ENCODE data around the gene ASB13.

Gene ASB13

DNA sequence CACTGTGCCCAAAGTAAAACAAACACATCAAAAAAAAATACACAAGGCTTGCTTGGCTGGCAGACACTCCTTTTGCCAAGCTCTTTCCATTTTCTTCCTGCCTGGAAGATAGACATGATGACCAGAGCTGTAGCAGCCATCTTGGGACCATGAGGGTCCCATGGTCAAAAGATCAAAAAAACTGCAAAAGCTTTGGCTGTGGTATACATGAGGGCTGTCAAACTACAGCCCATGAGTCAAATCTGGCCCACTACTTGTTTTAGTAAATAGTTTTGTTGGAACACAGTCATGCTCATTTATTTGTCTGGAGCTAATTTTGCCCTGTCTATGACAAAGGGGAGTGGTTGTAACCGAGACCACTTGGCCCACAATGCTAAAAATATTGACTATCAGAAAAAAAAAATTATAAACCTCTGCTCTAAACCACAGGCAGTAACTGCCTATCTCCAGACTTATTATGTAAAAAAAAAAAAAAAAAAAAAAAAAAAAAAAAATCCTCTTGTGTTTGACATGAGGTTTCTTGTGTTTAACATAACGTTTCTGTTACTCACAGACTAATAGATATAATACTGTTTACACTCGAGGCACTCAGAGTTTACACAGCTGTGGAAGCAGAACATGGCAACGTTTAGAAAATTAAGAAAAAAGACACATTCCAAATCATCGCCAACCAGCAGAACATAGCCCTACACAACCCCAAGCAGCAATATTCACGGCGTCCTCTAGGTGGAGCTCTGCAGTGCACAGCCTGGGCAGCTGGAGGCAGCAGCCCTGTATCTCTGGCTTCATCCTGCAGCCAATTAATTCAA, 36.9 kb downstream of the ASB13 start:
- TF ChIP-seq, protein P1, sequence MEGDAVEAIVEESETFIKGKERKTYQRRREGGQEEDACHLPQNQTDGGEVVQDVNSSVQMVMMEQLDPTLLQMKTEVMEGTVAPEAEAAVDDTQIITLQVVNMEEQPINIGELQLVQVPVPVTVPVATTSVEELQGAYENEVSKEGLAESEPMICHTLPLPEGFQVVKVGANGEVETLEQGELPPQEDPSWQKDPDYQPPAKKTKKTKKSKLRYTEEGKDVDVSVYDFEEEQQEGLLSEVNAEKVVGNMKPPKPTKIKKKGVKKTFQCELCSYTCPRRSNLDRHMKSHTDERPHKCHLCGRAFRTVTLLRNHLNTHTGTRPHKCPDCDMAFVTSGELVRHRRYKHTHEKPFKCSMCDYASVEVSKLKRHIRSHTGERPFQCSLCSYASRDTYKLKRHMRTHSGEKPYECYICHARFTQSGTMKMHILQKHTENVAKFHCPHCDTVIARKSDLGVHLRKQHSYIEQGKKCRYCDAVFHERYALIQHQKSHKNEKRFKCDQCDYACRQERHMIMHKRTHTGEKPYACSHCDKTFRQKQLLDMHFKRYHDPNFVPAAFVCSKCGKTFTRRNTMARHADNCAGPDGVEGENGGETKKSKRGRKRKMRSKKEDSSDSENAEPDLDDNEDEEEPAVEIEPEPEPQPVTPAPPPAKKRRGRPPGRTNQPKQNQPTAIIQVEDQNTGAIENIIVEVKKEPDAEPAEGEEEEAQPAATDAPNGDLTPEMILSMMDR (IDR thresholded peaks at IDR 0.05; ENCODE audit: low read depth, low read length, missing control alignments) = peak; percentile 79
- H3K4me3 ChIP-seq (ENCODE audit: low read depth, low read length) = no peak overlapping the region
- in situ Hi-C loops (cut with HindIII; ENCODE audit: low sequenced_read_pairs) = loop anchor here (5.0 kb wide), 1 partner anchor 43 kb away; no protein-coding TSS in a partner anchor
- DNase-seq (ENCODE audit: low read depth) = peak; percentile 32

DNA sequence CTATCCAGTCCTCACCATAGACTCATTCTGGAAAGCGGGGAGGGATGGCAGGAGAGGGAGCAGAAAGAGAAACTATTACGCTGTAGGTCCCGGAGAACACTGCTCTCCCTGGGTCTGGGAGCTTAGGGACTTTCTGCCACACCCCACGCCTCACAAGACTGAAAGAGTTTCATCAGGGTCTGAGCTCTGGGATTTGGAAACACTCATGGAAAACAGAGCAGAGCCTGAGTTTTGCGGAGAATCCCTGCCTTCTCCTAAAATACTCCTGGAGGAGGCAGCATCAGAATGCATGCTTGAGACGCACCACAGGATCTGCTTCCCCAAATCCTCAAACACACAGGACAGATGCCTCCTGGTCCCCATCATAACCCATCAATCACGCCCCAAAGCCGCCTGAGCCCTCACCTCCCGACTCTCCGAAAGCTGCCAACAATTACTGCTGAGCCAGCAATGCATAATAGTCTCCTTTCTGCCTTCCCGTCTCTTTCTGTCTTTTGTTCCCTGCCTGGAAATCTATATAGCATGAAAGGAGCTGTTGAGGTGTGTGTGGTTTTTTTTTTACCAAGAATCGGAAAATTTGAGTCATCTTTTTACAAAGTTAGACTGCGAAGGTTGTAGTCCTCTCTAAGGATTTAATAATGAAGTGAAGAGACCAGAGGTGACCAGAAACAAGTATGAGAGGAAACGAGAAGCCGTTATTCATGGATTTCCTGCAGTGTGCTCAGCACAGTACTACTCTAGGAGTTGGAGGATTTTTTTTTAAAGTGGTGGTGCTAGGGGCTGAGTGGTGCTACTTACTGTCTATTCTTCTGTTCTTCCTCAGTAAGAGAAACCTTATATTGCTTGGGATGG, 37.7 kb downstream of the ASB13 start:
- TF ChIP-seq, protein P1 (IDR thresholded peaks at IDR 0.05; ENCODE audit: low read depth, low read length, missing control alignments) = no peak
- in situ Hi-C loops (cut with HindIII; ENCODE audit: low sequenced_read_pairs) = no loop called here
- no peak overlapping the region for H3K4me3 ChIP-seq (ENCODE audit: low read depth, low read length)
- DNase-seq (ENCODE audit: low read depth) = peak; percentile 63

GRCh38 chr10:5627486-5628044, 38.8 kb downstream of the ASB13 start:
- TF ChIP-seq, protein P1 (IDR thresholded peaks at IDR 0.05; ENCODE audit: low read depth, low read length, missing control alignments) = no peak
- DNase-seq (ENCODE audit: low read depth) = no peak
- in situ Hi-C loops (cut with HindIII; ENCODE audit: low sequenced_read_pairs) = no loop called here
- H3K4me3 ChIP-seq (ENCODE audit: low read depth, low read length) = no peak overlapping the region

GRCh38 chr10:5625992-5626777, 40.2 kb downstream of the ASB13 start:
- TF ChIP-seq, protein P1 (IDR thresholded peaks at IDR 0.05; ENCODE audit: low read depth, low read length, missing control alignments) = no peak
- DNase-seq (ENCODE audit: low read depth) = no peak

DNA sequence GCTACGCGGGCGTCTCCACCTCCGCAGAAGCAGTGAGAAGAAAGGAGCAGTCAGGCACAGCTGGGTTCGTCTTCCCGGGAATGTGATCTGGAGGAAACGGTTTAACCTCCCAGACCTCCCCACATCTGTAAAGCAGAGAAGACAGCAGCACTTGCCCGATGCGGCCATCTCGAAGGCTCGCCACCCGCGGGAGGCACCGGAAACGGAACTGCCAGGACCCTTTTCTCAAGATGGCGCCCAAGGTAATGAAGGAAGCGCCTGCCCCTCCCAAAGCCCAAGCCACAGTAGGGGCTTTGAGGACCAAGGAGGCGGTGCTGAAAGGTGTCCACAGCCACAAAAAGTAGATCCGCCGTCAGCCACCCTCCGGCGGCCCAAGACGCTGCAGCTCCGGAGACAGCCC, 41.7 kb downstream of the ASB13 start:
- DNase-seq (ENCODE audit: low read depth) = no peak
- in situ Hi-C loops (cut with HindIII; ENCODE audit: low sequenced_read_pairs) = no loop called here
- TF ChIP-seq, protein P1 (IDR thresholded peaks at IDR 0.05; ENCODE audit: low read depth, low read length, missing control alignments) = no peak
- H3K4me3 ChIP-seq (ENCODE audit: low read depth, low read length) = no peak overlapping the region

More at GRCh38 chr10:5625992-5626777, 40.2 kb downstream of the ASB13 start:
- in situ Hi-C loops (cut with HindIII; ENCODE audit: low sequenced_read_pairs) = no loop called here
- no peak overlapping the region for H3K4me3 ChIP-seq (ENCODE audit: low read depth, low read length)
